Activated CD8-positive, alpha-beta memory T cell treated with anti-CD3 and anti-CD28 coated beads, Interleukin-2, amount 50 U/mL, for 1 hour (primary cell): ENCODE results near the gene G6PC3.
"Not testable (repeated sequence)": the region's sequence is repeated elsewhere in the genome, so short reads cannot be mapped to it uniquely, and the experiment has no call there.

Source experiments
- DNase-seq: peaks from one replicate; pipeline ENCODE4 v3.0.0-alpha.2; 2020; ENCODE audit errors: extremely low read depth

Gene G6PC3

GRCh38 chr17:44070455-44071197 is at the start of gene G6PC3:
Gene G6PC3 (plus strand): TSS chr17:44070735. CDS start chr17:44070966, 231 bp downstream.
- no peak for DNase-seq

DNA sequence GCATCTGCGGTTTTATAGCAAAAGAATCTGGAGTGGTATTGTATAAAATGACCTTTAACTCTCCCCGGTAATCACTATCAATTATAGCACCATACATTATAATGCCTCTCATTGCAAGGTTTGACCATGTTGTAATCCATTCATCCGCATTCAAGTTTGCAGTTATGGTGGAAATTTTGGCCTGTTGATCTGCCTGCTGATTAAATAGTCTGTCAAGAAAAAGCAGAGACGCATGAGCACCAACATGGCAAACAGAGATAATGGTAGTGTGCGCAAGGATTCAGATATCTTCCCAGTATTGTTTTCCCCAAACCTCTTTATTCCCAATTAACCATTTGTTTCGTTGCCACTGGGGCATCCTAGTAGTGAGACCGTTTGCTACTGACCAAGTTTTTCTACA is 49.3 kb upstream of the G6PC3 start:
- DNase-seq = not testable (repeated sequence)

GRCh38 chr17:44022246-44022645 is 48.3 kb upstream of the G6PC3 start:
- DNase-seq = no peak

DNA sequence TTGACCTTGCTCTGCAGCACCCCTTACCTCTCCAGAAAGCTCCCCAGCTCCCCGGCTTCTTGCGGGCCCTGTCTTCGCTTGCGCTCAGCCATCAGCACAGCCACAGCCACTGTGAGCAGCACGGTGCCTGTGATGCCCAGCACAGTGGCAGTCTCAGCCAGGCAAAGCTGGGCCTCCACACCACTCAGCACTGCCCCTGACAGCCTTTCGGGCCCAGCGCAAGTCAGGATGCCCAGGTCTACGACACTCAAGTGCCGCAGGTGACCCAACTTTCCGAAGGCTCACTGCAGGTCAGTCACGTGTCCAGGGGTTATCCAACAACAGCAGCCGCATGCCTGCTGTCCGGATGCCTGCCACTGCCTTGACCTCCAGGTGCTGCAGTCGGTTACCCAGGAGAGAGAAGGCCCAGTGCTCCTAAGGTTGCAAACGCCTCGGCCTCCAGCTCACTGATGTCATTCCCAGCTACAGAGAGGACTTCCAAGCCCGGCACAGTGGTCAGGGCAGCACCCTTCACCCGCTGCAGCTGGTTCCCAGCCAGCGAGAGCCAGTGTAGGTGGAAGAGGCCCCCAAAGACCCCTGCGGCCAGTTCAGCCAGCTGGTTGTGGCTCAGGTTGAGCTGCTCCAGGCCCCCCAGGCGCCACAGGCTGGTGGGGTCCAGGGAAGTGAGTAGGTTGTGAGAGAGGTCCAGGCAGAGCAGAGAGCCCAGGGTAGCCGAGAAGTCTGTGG is 46.8 kb upstream of the G6PC3 start:
- DNase-seq = no peak

DNA sequence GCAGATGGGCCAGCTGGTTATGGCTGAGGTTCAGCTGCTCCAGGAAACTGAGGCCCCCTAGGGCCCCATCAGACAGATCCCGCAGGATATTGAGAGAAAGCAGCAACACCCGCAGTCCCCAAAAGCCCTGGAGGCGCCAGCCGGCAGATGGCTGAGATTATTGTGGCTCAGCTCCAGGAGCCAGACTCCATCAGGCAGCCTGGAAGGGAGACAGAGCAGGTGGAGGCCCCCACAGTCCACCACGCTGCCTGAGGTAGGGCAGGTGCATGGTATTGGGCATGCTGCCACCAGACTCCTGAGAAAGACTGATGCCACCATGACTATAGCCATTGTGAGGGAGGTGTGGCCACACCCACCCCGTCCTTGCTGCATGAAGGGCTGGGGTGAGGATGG is 46.3 kb upstream of the G6PC3 start:
- no peak for DNase-seq

DNA sequence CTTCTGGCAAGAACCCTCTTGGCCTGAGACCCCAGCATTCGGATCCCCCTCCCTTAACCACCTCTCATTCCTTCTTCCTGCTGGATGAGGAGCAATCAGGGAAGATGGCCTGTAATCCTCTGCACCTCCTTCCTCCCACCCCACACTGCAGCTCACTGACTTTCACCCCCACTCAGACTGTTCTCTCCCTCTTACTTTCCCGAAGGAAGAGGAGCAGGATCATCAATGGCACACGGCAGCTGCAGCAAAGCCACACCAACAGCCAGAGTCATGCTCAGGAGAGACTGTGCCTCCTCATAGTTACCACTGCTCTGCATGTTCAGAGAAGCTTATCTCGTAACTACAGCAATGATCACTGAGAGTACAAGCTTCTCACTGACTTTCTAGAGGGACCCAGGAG is 45.7 kb upstream of the G6PC3 start:
- no peak for DNase-seq

DNA sequence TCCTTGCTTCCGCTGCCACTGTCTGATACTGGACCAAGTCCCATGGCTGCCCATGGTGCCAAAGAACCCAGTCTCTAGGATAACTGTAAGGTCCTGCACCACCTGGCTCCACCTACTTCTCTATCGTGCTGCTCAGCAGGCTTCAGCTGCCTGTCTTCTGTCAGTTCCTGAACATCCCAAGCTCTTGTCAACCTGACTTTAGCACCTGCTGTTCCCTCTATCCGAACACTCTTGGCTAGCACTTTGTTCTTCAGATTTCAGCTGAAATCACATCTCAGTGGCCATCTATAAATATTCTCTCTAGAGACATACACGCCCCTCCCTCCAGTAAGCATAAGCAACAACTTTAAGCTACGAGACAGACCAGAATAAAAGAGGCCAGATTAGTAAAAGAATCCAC is 40.8 kb upstream of the G6PC3 start:
- DNase-seq = no peak

GRCh38 chr17:44030482-44030881 is 40.1 kb upstream of the G6PC3 start:
- DNase-seq = no peak

GRCh38 chr17:44033861-44034408 is 36.6 kb upstream of the G6PC3 start:
- no peak for DNase-seq

GRCh38 chr17:44034688-44035087 is 35.8 kb upstream of the G6PC3 start:
- DNase-seq = not testable (repeated sequence)

- no peak for DNase-seq
Measured at GRCh38 chr17:44037471-44037870, 33.1 kb upstream of the G6PC3 start.

- no peak for DNase-seq
Measured at GRCh38 chr17:44038604-44039011, 31.9 kb upstream of the G6PC3 start.

GRCh38 chr17:44039829-44040635 is 30.5 kb upstream of the G6PC3 start:
- DNase-seq = no peak

DNA sequence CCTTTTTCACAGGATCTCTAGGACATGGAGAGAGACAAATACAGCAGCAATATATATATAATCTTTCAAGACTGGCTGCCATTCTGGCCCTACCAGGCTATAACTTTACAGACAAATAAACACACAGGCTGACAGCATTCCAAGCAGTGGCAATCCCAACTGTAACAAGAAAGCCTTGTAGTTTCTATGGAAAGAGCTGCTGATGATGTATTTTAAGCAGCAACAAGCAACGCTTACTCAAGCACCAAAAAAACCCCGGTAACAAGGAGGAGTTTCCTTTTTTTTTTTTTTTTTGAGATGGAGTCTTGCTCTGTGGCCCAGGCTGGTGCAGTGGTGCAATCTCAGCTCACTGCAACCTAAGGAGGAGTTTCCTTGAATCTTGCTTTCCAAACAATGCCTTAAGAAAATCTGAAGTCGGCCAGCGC is 27.3 kb upstream of the G6PC3 start:
- DNase-seq = no peak

GRCh38 chr17:44044071-44044470 is 26.5 kb upstream of the G6PC3 start:
- no peak for DNase-seq

GRCh38 chr17:44045486-44045885 is 25.0 kb upstream of the G6PC3 start:
- DNase-seq = no peak

DNA sequence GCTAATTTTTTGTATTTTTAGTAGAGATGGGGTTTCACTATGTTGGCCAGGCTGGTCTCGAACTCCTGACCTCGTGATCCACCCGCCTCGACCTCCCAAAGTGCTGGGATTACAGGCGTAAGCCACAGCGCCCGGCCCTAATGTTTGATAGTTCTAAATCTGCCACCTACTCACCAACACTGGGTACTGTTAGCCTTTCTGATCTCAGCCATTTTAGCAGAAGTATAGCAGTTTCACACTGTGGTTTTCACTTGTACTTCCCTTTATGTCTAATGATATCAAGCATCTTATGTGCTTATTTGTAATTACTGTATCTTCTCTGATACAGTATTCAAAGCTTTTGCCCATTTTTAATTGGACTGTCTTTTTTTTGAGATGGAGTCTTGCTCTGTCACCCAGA is 23.6 kb upstream of the G6PC3 start:
- DNase-seq = not testable (repeated sequence)

GRCh38 chr17:44049294-44050060 is 21.1 kb upstream of the G6PC3 start:
- no peak for DNase-seq

DNA sequence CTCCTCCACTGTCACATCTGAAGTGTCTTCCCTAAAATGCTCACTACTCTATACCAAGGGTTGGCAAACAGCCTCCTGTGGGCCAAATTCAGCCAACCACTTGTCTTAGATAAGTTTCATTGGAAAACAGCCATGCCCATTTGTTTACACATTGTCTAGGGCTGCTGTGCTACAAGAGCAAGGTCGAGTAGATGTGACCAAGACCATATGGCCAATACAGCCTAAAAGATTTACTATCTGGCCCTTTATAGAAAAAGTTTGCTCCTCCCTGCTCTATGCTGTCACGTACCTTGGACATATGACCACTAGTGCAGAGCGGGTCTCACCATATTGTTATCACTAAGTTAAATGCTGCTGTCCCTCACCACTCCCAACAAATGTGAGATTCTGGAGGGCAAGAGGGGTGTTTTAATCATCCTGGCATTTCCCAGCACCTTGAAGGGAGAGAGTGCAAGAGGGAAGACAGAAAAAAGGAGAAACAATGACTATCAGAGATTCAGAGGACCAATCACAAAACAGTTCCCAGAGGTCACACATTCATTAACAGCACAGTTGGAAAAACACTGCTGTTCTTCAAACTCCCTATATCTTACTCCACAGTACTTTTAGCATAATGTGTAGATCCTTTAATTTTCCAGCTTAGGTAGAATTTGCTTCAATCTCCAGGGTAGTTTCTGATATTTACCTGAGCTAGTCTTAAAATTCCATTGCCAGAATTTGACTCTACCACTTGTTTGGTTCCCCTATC is 17.2 kb upstream of the G6PC3 start:
- DNase-seq = no peak

- DNase-seq = no peak
Measured at GRCh38 chr17:44059101-44059892, 11.2 kb upstream of the G6PC3 start.
